Right lobe of liver (tissue), 6 donors: ENCODE results near the gene DOP1B. TPM values are rescaled to one million over a fixed set of nuclear protein-coding genes. Genes with fewer than 3 reads are reported as not detected.

Experiments
- ATAC-seq, 4 donors: fragments of 200-7000 bp; cut with Tn5 transposase; one replicate each; pipeline ENCODE4 v1.9.1; 2020; ENCODE audit warnings: mild to moderate bottlenecking in 4 of 4, moderate library complexity in 4 of 4
- DNase-seq, 3 donors: peaks; one replicate each; pipeline ENCODE4 v3.0.0-alpha.2; 2020
- H3K27ac ChIP-seq, 3 donors: fragments of 200-600 bp; one replicate each; pipeline ENCODE4 v1.8.0; 2022
- H3K27me3 ChIP-seq, 2 donors: fragments of 200-600 bp; one replicate each; pipeline ENCODE4 v1.8.0; 2022
- H3K36me3 ChIP-seq, 4 donors: fragments of 200-600 bp; sonication (generic) in 1 of 4; one replicate each; pipeline versions ENCODE4 v1.5.1 to v1.8.0; 2017 to 2022; ENCODE audit warnings: control low read depth in 1 of 4
- H3K4me1 ChIP-seq, 4 donors: fragments of 200-600 bp; sonication (generic) in 1 of 4; one replicate each; pipeline versions ENCODE4 v1.5.1 to v1.8.0; 2017 to 2022; ENCODE audit warnings: control low read depth in 1 of 4
- H3K4me3 ChIP-seq, 3 donors: fragments of 200-600 bp; one replicate each; pipeline ENCODE4 v1.8.0; 2022
- H3K9me3 ChIP-seq, 4 donors: fragments of 200-600 bp; sonication (generic) in 1 of 4; one replicate each; pipeline versions ENCODE4 v1.5.1 to v1.8.0; 2017 to 2022; ENCODE audit warnings: control low read depth in 1 of 4
- POLR2A ChIP-seq: fragments of 450-650 bp; IDR thresholded peaks from one replicate; pipeline ENCODE4 v1.6.1; 2017; ENCODE audit warnings: antibody characterized with exemption, mild to moderate bottlenecking
- WGBS: methylation state at CpG from one replicate; pipeline ENCODE4 v1.1.6; 2018; ENCODE audit warnings: low coverage, low lambda C conversion rate; ENCODE audit not compliant: insufficient coverage; ENCODE audit errors: missing lambda C conversion rate; 5-methylcytosine and 5-hydroxymethylcytosine counted together
- intact Hi-C, 2 donors: fragments of 100-400 bp; cut with DNase I; formaldehyde crosslinking; loops; one replicate each; pipeline versions ENCODE4 v1.11.2 to v1.14.1; 2022
- total RNA-seq, 6 experiments: library from RNA; depleted of rRNA in 2 of 6; stranded (reverse); fragments of >200 nt in 2 of 6; fragmentation: NEBNext Ultra II Directional in 3 of 6; extraction: Animal tissue kit (Norgen Biotek cat#: 25700) in 3 of 6; gene quantifications; one replicate each; pipeline versions ENCODE4 v1.1.0 to v1.2.4, GENCODE V29; 2016 to 2023
- TF ChIP-seq, protein P1 (sequence below), 4 donors: fragments of 200-600 bp in 3 of 4; fragments of 450-650 bp in 1 of 4; IDR thresholded peaks; one replicate each; pipeline versions ENCODE4 v1.5.1 to v1.8.0; 2016 to 2022; ENCODE audit warnings: antibody characterized with exemption in 4 of 4, mild to moderate bottlenecking in 2 of 4
- donor health status: DM: no; HTN: yes; CAD: no.
- donor health status: DM: no; HTN: no; CAD: no.
- donor health status: DM: no; HTN: no; CAD: no.
- donor health status: DM: no; HTN: yes; CAD: no.
- donor health status: DM: no; HTN: yes; CAD: no.

Gene DOP1B
- total RNA-seq, 6 experiments from 2014 or later, result 6.6 to 30.1 (median 20.9) TPM

DNA sequence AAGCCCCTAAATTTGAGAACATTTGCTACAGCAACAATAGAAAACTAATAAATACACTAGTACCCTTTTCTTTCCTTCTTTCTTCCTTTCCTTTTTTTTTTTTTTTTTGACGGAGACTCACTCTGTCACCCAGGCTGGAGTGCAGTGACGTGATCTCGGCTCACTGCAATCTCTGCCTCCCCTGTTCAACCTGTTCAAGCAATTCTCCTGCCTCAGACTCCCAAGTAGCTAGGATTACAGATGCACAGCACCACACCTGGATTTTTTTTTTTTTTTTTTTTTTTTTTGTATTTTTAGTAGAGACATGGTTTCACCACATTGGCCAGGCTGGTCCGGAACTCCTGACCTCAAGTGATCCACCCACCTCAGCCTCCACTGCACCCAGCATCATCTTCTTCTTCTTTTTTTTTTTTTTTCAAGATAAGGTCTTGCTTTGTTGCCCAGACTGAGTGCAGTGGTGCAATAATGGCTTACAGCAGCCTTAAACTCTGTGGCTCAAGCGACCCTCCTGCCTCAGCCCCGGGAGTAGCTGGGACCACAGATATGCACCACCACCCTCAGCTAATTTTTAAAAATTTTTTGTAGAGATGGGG is 41.4 kb upstream of the DOP1B start:
- H3K27me3 ChIP-seq, result no peaks in the 10 kb centered on the region
- DNase-seq, result no peak
- no peaks in the 10 kb centered on the region for H3K9me3 ChIP-seq
- peaks cover 0 to 7% (median 0%) of the 10 kb centered on the region in 4 donors for H3K4me1 ChIP-seq
- intact Hi-C loops, result no loop called here
- 87% methylated on average over 4 of the region's 6 CpGs for WGBS
- no peak overlapping the region for H3K27ac ChIP-seq
- H3K36me3 ChIP-seq, result no peaks in the 10 kb centered on the region
- ATAC-seq, result no peak
- TF ChIP-seq POLR2A, result no peak
- TF ChIP-seq, protein P1, sequence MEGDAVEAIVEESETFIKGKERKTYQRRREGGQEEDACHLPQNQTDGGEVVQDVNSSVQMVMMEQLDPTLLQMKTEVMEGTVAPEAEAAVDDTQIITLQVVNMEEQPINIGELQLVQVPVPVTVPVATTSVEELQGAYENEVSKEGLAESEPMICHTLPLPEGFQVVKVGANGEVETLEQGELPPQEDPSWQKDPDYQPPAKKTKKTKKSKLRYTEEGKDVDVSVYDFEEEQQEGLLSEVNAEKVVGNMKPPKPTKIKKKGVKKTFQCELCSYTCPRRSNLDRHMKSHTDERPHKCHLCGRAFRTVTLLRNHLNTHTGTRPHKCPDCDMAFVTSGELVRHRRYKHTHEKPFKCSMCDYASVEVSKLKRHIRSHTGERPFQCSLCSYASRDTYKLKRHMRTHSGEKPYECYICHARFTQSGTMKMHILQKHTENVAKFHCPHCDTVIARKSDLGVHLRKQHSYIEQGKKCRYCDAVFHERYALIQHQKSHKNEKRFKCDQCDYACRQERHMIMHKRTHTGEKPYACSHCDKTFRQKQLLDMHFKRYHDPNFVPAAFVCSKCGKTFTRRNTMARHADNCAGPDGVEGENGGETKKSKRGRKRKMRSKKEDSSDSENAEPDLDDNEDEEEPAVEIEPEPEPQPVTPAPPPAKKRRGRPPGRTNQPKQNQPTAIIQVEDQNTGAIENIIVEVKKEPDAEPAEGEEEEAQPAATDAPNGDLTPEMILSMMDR (IDR thresholded peaks at IDR 0.05), result no peak
- H3K4me3 ChIP-seq, result no peak overlapping the region

DNA sequence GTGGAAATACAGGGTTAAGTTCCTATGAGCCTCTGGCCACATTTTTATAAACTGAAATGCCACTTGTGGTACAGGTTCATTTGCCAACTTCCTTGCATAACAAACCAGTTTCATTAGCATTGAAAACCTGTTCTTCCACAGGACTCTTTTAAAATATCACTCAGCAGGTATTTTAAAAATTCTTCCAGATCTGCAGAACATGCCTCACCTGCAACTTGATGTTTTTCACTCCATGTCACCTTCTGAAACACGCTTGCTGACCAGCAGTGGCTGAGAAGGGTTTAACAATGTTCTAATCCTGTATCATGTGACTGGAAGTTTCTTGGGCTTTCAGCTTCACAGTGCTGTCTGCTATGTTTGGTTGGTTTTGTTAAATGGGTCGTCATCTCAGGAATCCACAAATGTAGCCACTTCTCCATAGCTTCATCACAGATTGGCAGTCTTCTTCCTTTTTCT is 39.3 kb upstream of the DOP1B start:
- H3K27ac ChIP-seq, result no peak overlapping the region
- no peak for DNase-seq

DNA sequence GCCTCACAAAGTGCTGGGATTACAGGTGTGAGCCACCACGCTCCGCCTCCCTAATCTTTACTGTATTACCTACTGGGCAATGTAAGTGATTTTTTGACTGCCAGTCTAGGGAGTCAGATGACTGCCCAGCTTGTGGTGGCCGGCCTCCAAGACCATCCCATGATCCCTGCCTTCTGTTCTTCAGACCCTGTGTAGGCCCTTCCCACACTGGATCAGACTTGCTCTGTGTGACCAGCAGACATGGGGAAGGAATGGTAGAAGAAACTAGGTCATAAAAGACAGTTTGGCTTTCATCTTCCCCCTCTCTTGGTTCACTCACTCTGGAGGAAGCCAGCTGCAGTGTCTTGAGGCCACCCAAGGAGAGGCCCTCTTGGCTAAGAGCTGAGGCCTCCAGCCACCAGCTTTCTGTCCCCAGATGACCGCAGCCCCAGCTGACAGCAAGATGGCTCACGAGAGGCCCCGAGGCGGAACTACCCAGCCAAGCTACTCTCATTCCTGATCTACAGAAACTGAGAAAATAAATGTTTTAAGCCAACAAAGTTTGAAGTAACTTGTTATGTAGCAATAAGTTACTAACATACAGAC is 36.2 kb upstream of the DOP1B start:
- Histone ChIP-seq H3K27ac (no peak overlapping the region), H3K36me3 (no peaks in the 10 kb centered on the region), H3K9me3 (no peaks in the 10 kb centered on the region), H3K27me3 (no peaks in the 10 kb centered on the region), H3K4me3 (no peak overlapping the region), H3K4me1 (no peaks in the 10 kb centered on the region)
- DNase-seq (no peak), ATAC-seq (peak in 3 of 4 donors; percentile 27 to 53 (median 40))
- TF ChIP-seq POLR2A, result no peak
- TF ChIP-seq, protein P1 (IDR thresholded peaks at IDR 0.05), result no peak
- intact Hi-C loops, result no loop called here
- WGBS, result 71% methylated on average over 6 of the region's 7 CpGs

More for the DNA sequence above, 39.3 kb upstream of the DOP1B start:
- H3K36me3 ChIP-seq, result no peaks in the 10 kb centered on the region
- H3K4me3 ChIP-seq, result no peak overlapping the region
- H3K27me3 ChIP-seq, result no peaks in the 10 kb centered on the region
- peaks cover 0 to 7% (median 0%) of the 10 kb centered on the region in 4 donors for H3K4me1 ChIP-seq
- no peak for TF ChIP-seq POLR2A
- TF ChIP-seq, protein P1 (IDR thresholded peaks at IDR 0.05), result no peak
- no peak for ATAC-seq
- no peaks in the 10 kb centered on the region for H3K9me3 ChIP-seq
- intact Hi-C loops, result no loop called here
- 63% methylated on average over 2 of the region's 2 CpGs for WGBS

DNA sequence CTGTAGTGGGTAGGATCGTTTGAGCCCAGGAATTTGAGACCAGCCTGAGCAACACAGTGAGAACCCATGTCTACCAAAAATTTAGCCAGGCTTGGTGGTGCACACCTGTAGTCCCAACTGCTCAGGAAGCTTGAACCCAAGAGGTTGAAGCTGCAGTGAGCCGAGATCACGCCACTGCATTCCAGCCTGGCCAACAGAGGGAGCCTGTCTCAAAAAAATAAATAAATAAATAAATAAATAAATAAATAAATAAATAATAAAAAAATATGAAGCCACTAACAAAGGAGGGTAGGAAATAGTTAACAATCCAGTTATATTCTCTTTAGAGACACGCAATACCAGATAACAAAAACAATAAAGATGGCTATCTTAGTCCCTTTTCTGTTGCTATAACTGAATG is 33.6 kb upstream of the DOP1B start:
- H3K27ac ChIP-seq, result no peak overlapping the region
- ATAC-seq (no peak), DNase-seq (no peak)
- H3K36me3 ChIP-seq, result no peaks in the 10 kb centered on the region
- no peaks in the 10 kb centered on the region for H3K27me3 ChIP-seq
- intact Hi-C loops, result no loop called here
- TF ChIP-seq, protein P1 (IDR thresholded peaks at IDR 0.05), result peak in 3 of 4 donors; percentile 46 to 51 (median 50)
- no peak for TF ChIP-seq POLR2A
- H3K4me1 ChIP-seq, result peaks cover 0 to 6% (median 2%) of the 10 kb centered on the region in 4 donors
- no peak overlapping the region for H3K4me3 ChIP-seq
- 39% methylated on average over 4 of the region's 4 CpGs for WGBS
- no peaks in the 10 kb centered on the region for H3K9me3 ChIP-seq
